RWPE1 (cell line): ENCODE data around the gene NXT1.

Source experiments
- CTCF ChIA-PET: fragments of 350-600 bp; sonication (Branson Sonifier 250); formaldehyde crosslinking; extraction: SDS; loops from one replicate; lab custom pipeline; 2021; lab: Yijun Ruan, JAX
- POLR2A ChIA-PET: fragments of 400-600 bp; formaldehyde crosslinking; extraction: SDS; loops from one replicate; lab custom pipeline; 2020; ENCODE audit warnings: antibody characterized with exemption; ENCODE audit not compliant: low non-redundant PET; lab: Yijun Ruan, JAX
- DNase-seq: peaks from one replicate; pipeline ENCODE4 v3.0.0; 2012; ENCODE audit warnings: low spot score
- H3K27ac ChIP-seq: fragments of 450-650 bp; 2 replicates; pipeline ENCODE4 v1.5.1; 2017
- CTCF ChIP-seq: fragments of 450-650 bp; conservative IDR thresholded peaks from 2 replicates; pipeline ENCODE4 v1.5.1; 2017; ENCODE audit warnings: low read depth, mild to moderate bottlenecking

Gene NXT1

GRCh38 chr20:23390091-23390774, 39.6 kb downstream of the NXT1 start:
- no peak overlapping the region for H3K27ac ChIP-seq
- DNase-seq, result no peak
- CTCF ChIA-PET, result interaction anchor here (1.1 kb wide), 1 partner anchor 14 kb away, joined by 3 read pairs; no protein-coding TSS in a partner anchor
- TF ChIP-seq CTCF, result no peak
- POLR2A ChIA-PET, result no interaction called here

GRCh38 chr20:23391707-23392310, 41.2 kb downstream of the NXT1 start:
- H3K27ac ChIP-seq, result no peak overlapping the region
- DNase-seq, result no peak
- ChIA-PET CTCF (interaction anchor here (0.6 kb wide), 1 partner anchor 1002 kb away, joined by 3 read pairs; no protein-coding TSS in a partner anchor), POLR2A (no interaction called here)
- no peak for TF ChIP-seq CTCF

GRCh38 chr20:23393996-23394775, 43.6 kb downstream of the NXT1 start:
- no peak overlapping the region for H3K27ac ChIP-seq
- ChIA-PET POLR2A (interaction anchor here (0.6 kb wide), 1 partner anchor 12 kb away, joined by 3 read pairs; no protein-coding TSS in a partner anchor), CTCF (no interaction called here)
- no peak for TF ChIP-seq CTCF
- no peak for DNase-seq

- DNase-seq, result no peak
- ChIA-PET CTCF (no interaction called here), POLR2A (no interaction called here)
- no peak for TF ChIP-seq CTCF
- H3K27ac ChIP-seq, result no peak overlapping the region
These were observed 46.5 kb downstream of the NXT1 start for GRCh38 chr20:23396950-23397627.

- no peak for TF ChIP-seq CTCF
- H3K27ac ChIP-seq, result 0 out of 2 replicates have a peak overlapping the region, but pooled peaks have one; percentile 18
- CTCF ChIA-PET, result no interaction called here
- DNase-seq, result no peak
- POLR2A ChIA-PET, result no interaction called here
These were observed 47.4 kb downstream of the NXT1 start for GRCh38 chr20:23397961-23398360.
